Stimulated activated CD8-positive, alpha-beta memory T cell treated with anti-CD3 and anti-CD28 coated beads, Interleukin-7, amount 100 ng/mL, for 48 hours (primary cell): ENCODE results near the gene RGS19.

Source experiments
- DNase-seq, 2 donors: peaks; one replicate each; pipeline ENCODE4 v3.0.0-alpha.2; 2020; ENCODE audit warnings: low read depth in 1 of 2; ENCODE audit errors: extremely low read depth in 1 of 2

RGS19 gene

GRCh38 chr20:64050261-64051032 lies 28.9 kb downstream of the RGS19 start:
- DNase-seq = no peak

- DNase-seq = no peak
These were observed 29.4 kb downstream of the RGS19 start for GRCh38 chr20:64049878-64050260.

GRCh38 chr20:64049060-64049877 lies 30.0 kb downstream of the RGS19 start, which contains the start of gene SOX18:
Gene SOX18 (minus strand): TSS chr20:64049639. CDS start chr20:64049516, 123 bp downstream.
- no peak for DNase-seq

GRCh38 chr20:64048402-64049044 lies 30.8 kb downstream of the RGS19 start:
- no peak for DNase-seq

GRCh38 chr20:64047968-64048401 lies 31.3 kb downstream of the RGS19 start:
- no peak for DNase-seq

- no peak for DNase-seq
These were observed 32.3 kb downstream of the RGS19 start for GRCh38 chr20:64047046-64047389.

GRCh38 chr20:64045346-64046011 lies 33.8 kb downstream of the RGS19 start:
- no peak for DNase-seq

GRCh38 chr20:64044484-64045247 lies 34.7 kb downstream of the RGS19 start:
- DNase-seq = no peak

- no peak for DNase-seq
These were observed 35.5 kb downstream of the RGS19 start for GRCh38 chr20:64043768-64044167.

- no peak for DNase-seq
These were observed 37.1 kb downstream of the RGS19 start for GRCh38 chr20:64042054-64042781.

- no peak for DNase-seq
These were observed 37.6 kb downstream of the RGS19 start for GRCh38 chr20:64041781-64042053.

- no peak for DNase-seq
These were observed 38.1 kb downstream of the RGS19 start for GRCh38 chr20:64041040-64041780.

- DNase-seq = no peak
These were observed 38.9 kb downstream of the RGS19 start for GRCh38 chr20:64040231-64041039.

GRCh38 chr20:64039293-64040160 lies 39.8 kb downstream of the RGS19 start:
- no peak for DNase-seq

- peak; percentile 56 to 60 for DNase-seq
These were observed 40.6 kb downstream of the RGS19 start for GRCh38 chr20:64038565-64039292.

GRCh38 chr20:64038224-64038564 lies 41.1 kb downstream of the RGS19 start:
- no peak for DNase-seq
